Measurements from ENCODE around the gene PFN1. TPM values are rescaled to one million over a fixed set of nuclear protein-coding genes. Genes with fewer than 3 reads are reported as not detected.
"Not testable (repeated sequence)": the region's sequence is repeated elsewhere in the genome, so short reads cannot be mapped to it uniquely, and the experiment has no call there.

PFN1 gene
- total RNA-seq, 1 donor, result 414 TPM

GRCh38 chr17:4928881-4929280, 19.4 kb downstream of the PFN1 start:
- no peak overlapping the region for H3K4me3 ChIP-seq (ENCODE audit: low read length)
- no peaks in the 10 kb centered on the region for H3K9me3 ChIP-seq (ENCODE audit: low read depth, low read length)

DNA sequence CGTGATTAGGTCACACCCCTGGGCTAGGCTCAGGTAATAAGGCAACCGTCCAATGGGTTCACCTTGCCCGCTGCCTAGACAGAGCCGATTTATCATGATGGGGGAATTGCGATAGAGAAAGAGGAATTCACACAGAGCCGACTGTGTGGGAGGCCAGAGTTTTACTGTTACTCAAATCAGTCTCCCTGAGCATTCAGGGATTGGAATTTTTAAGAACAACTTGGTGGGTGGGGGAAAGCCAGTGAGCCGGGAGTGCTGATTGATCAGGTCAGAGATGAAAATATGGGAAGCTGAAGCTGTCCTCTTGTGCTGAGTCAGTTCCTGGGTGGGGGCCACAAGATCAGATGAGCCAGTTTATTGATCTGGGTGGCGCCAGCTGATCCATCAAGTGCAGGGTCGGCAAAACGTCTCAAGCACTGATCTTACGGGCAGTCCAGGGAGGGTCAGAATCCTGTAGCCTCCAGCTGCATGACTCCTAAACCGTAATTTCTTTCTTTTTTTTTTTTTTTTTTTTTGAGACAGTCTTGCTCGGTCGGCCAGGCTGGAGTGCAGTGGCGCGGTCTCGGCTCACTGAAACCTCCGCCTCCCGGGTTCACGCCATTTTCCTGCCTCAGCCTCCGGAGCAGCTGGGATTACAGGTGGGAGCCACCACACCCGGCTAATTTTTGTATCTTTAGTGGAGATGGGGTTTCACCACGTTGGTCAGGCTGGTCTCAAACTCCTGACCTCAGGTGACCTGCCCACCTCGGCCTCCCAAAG, 21.6 kb downstream of the PFN1 start:
- not testable (repeated sequence) for H3K4me3 ChIP-seq (ENCODE audit: low read length); H3K27me3 ChIP-seq (ENCODE audit: insufficient read depth, low read length); H3K4me1 ChIP-seq (ENCODE audit: insufficient read depth, low read length); H3K9me3 ChIP-seq (ENCODE audit: low read depth, low read length)

More at GRCh38 chr17:4928881-4929280, 19.4 kb downstream of the PFN1 start:
- Histone ChIP-seq H3K27me3 (ENCODE audit: insufficient read depth, low read length) (no peaks in the 10 kb centered on the region), H3K4me1 (ENCODE audit: insufficient read depth, low read length) (peaks cover 5% of the 10 kb centered on the region)

GRCh38 chr17:4921320-4921719, 27.0 kb downstream of the PFN1 start:
- Histone ChIP-seq H3K9me3 (ENCODE audit: low read depth, low read length) (no peaks in the 10 kb centered on the region), H3K4me1 (ENCODE audit: insufficient read depth, low read length) (peaks cover 15% of the 10 kb centered on the region), H3K4me3 (ENCODE audit: low read length) (no peak overlapping the region), H3K27me3 (ENCODE audit: insufficient read depth, low read length) (no peaks in the 10 kb centered on the region)

DNA sequence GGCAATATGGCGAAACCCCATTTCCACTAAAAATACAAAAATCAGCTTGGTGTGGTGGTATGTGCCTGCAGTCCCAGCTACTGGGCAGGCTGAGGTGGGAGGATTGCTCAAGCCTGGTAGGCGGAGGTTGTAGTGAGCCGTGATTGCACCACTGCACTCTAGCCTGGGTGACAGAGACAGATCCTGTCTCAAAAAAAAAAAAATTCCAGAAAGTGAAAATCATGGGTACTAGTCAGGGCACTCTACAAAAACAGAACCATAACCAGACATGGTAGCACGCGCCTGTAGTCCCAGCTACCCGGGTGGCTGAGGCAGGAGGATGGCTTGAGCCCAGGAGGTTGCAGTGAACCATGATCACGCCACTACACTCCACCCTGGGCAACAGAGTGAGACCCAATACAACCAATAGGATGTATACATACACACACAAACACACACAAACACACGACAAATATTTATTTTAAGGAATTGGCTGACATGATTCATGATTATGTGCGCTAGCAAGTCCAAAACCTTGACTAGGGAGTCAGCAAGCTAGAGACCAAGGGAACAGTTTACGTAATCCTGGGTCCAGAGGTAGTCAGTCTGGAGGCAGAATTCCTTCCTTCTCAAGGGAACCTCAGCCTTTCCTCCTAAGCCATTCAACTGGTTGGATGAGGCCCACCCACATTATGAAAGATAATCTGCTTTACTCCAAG, 27.8 kb downstream of the PFN1 start:
- Histone ChIP-seq H3K4me3 (ENCODE audit: low read length) (no peak overlapping the region), H3K9me3 (ENCODE audit: low read depth, low read length) (no peaks in the 10 kb centered on the region), H3K4me1 (ENCODE audit: insufficient read depth, low read length) (peaks cover 15% of the 10 kb centered on the region), H3K27me3 (ENCODE audit: insufficient read depth, low read length) (no peaks in the 10 kb centered on the region)

DNA sequence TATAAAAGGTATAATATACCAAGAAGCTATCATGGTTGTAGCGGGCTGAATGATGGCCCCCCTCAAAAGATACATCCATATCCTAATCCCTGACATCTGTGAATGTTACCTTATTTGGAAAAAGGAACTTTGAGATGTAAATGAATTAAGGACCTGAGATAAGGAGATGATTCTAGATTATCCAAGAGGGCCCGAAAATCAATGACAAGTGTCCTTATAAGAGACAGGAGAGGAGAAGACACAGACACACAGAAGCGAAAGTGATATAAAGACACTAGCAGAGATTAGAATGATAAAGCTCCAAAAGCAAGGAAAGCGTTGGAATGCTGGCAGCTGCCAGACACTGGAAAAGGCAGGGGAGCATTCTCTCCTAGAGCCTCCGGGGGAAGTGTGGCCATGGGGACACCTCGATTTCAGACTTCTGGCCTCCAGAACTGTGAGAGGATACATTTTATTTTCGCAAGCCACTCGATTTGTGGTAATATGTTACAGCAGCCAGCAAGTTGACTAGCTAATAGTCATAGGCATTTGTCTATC, 28.8 kb downstream of the PFN1 start:
- Histone ChIP-seq H3K4me3 (ENCODE audit: low read length) (no peak overlapping the region), H3K9me3 (ENCODE audit: low read depth, low read length) (no peaks in the 10 kb centered on the region), H3K4me1 (ENCODE audit: insufficient read depth, low read length) (peaks cover 15% of the 10 kb centered on the region), H3K27me3 (ENCODE audit: insufficient read depth, low read length) (no peaks in the 10 kb centered on the region)

- not testable (repeated sequence) for H3K4me3 ChIP-seq (ENCODE audit: low read length); H3K9me3 ChIP-seq (ENCODE audit: low read depth, low read length); H3K4me1 ChIP-seq (ENCODE audit: insufficient read depth, low read length); H3K27me3 ChIP-seq (ENCODE audit: insufficient read depth, low read length)
These were observed 33.8 kb downstream of the PFN1 start for GRCh38 chr17:4914551-4914950.

GRCh38 chr17:4913994-4914393, 34.3 kb downstream of the PFN1 start:
- H3K4me1 ChIP-seq (ENCODE audit: insufficient read depth, low read length), result peaks cover 5% of the 10 kb centered on the region
- no peak overlapping the region for H3K4me3 ChIP-seq (ENCODE audit: low read length)
- no peaks in the 10 kb centered on the region for H3K27me3 ChIP-seq (ENCODE audit: insufficient read depth, low read length)
- no peaks in the 10 kb centered on the region for H3K9me3 ChIP-seq (ENCODE audit: low read depth, low read length)

- Histone ChIP-seq H3K4me1 (ENCODE audit: insufficient read depth, low read length) (peaks cover 11% of the 10 kb centered on the region), H3K9me3 (ENCODE audit: low read depth, low read length) (no peaks in the 10 kb centered on the region), H3K4me3 (ENCODE audit: low read length) (no peak overlapping the region), H3K27me3 (ENCODE audit: insufficient read depth, low read length) (no peaks in the 10 kb centered on the region)
These were observed 39.4 kb downstream of the PFN1 start for GRCh38 chr17:4908711-4909496.

GRCh38 chr17:4908301-4908700, 40.0 kb downstream of the PFN1 start:
- no peak overlapping the region for H3K4me3 ChIP-seq (ENCODE audit: low read length)
- no peaks in the 10 kb centered on the region for H3K27me3 ChIP-seq (ENCODE audit: insufficient read depth, low read length)
- H3K4me1 ChIP-seq (ENCODE audit: insufficient read depth, low read length), result peaks cover 16% of the 10 kb centered on the region
- H3K9me3 ChIP-seq (ENCODE audit: low read depth, low read length), result no peaks in the 10 kb centered on the region

DNA sequence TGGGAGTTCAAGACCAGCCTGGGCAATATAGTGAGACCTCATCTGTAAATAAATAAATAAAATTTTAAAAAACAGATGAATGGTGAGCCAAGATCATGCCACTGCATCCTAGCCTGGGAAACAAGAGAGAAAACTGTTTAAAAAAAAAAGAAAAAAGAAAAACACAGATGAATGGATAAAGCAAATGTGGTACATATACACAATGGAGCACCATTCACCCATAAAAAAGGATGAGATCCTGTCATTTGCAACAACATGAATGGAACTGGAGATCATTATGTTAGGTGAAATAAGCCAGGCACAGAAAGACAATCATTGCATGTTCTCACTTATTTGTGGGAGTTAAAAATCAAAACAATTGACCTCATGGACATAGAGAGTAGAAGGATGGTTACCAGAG, 41.7 kb downstream of the PFN1 start:
- peaks cover 33% of the 10 kb centered on the region for H3K4me1 ChIP-seq (ENCODE audit: insufficient read depth, low read length)
- H3K9me3 ChIP-seq (ENCODE audit: low read depth, low read length); H3K27me3 ChIP-seq (ENCODE audit: insufficient read depth, low read length); H3K4me3 ChIP-seq (ENCODE audit: low read length): not testable (repeated sequence)

DNA sequence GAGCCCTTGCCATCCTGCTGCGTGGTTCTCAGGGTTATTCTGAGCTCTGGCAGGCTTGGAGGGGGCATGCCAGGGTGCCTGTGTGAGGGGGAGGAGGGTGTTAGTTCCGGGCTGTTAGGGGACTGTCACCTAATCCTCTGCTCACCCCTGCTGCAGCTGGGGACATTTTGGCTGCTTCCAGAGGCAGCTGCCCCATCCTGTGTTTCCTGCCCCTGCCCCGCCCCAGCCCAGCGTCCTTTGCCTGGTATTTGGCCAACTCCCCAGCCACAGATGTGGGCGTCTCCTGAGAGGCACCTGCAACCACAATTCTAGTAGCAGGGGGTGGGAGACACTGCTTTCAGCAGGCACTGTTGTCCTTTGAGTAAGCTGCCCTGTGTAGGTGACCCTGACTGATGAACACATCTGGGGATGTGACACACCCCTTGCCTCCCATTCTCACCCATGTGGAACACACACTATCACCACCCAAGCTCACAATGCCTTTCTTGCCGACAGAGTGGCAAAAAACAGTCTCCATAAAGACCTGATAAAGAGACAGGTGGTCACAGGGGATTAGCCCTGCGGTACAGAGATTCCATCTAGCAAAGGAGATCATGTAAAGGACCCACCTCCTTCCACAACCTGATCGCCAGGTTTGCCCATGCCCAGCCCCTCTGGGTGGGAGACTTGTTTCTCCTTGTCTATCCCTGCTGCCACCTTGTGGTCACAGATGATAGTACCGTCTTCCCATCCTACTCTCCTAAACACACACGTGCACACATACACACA, 45.1 kb downstream of the PFN1 start, which contains the start of gene CHRNE:
TSS of gene CHRNE (minus strand) at position 48 of the 768 bp plus-strand sequence. CDS start at position 13, 35 bp downstream.
- H3K4me1 ChIP-seq (ENCODE audit: insufficient read depth, low read length), result peaks cover 53% of the 10 kb centered on the region
- H3K4me3 ChIP-seq (ENCODE audit: low read length), result no peak within 1 kb of the TSS
- no peaks in the 10 kb centered on the region for H3K9me3 ChIP-seq (ENCODE audit: low read depth, low read length)
- H3K27me3 ChIP-seq (ENCODE audit: insufficient read depth, low read length), result peaks cover 7% of the 10 kb centered on the region

DNA sequence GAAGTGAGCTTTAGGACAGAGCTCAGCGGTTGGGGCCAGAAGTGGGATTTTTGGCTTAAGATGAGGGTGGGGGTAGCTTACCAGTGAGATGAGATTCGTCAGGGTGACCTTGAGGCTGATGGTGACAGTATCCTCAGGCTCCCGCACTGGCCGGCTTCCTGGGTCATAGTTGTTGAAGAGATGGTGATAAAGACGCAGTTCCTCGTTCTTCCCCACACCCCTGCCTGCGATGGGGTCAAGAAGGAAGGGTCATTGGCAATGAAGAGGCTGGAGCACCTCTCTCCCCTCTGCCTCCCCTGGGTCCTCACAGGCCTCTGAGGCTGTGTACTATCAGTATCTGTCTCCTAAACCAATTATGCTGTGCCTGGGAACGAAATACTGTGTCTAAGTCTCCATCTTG, 45.8 kb downstream of the PFN1 start:
- H3K4me1 ChIP-seq (ENCODE audit: insufficient read depth, low read length), result peaks cover 53% of the 10 kb centered on the region
- no peak overlapping the region for H3K4me3 ChIP-seq (ENCODE audit: low read length)
- H3K27me3 ChIP-seq (ENCODE audit: insufficient read depth, low read length), result peaks cover 7% of the 10 kb centered on the region
- no peaks in the 10 kb centered on the region for H3K9me3 ChIP-seq (ENCODE audit: low read depth, low read length)

GRCh38 chr17:4901648-4902344, 46.5 kb downstream of the PFN1 start:
- Histone ChIP-seq H3K9me3 (ENCODE audit: low read depth, low read length) (no peaks in the 10 kb centered on the region), H3K27me3 (ENCODE audit: insufficient read depth, low read length) (peaks cover 7% of the 10 kb centered on the region), H3K4me1 (ENCODE audit: insufficient read depth, low read length) (peaks cover 53% of the 10 kb centered on the region), H3K4me3 (ENCODE audit: low read length) (peak overlapping the region; percentile 9)

DNA sequence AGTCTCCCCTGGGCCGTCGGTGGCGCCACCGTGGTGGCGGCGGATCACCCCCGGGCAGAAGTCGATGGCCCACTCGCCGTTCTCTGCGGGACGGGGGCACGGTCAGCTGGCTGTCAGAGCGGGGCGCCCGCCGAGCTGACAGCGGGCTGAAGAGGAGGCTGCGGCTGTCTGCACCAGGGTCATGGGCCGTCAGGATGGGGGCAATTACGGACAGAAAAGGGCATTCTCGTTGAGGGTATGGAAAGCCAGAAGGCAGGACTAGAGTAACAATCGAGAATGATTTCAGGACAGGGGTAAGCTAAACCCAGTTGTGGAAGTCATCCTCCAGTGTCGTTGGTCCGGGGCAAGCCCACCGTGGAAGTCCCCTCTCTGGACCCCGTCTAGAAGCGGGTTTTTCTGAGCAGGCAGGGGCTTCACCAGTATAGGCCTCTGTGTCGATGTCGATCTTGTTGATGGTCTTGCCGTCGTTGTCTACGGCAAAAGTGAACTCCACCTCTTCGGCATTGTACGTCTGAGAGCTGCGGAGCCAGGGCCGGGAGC, 47.2 kb downstream of the PFN1 start:
- peak overlapping the region; percentile 9 for H3K4me3 ChIP-seq (ENCODE audit: low read length)
- peaks cover 7% of the 10 kb centered on the region for H3K27me3 ChIP-seq (ENCODE audit: insufficient read depth, low read length)
- H3K9me3 ChIP-seq (ENCODE audit: low read depth, low read length), result no peaks in the 10 kb centered on the region
- H3K4me1 ChIP-seq (ENCODE audit: insufficient read depth, low read length), result peaks cover 53% of the 10 kb centered on the region
